Left lung (tissue), 10 donors: ENCODE data around the gene CNOT9. TPM values are rescaled to one million over a fixed set of nuclear protein-coding genes. Genes with fewer than 3 reads are reported as not detected.
A peak's percentile ranks its signal among the peaks of the same experiment; 100 is the strongest.

ENCODE experiments used
- ATAC-seq: fragments of 200-7000 bp; cut with Tn5 transposase; one replicate; pipeline ENCODE4 v1.9.1; 2020; ENCODE audit warnings: moderate library complexity
- DNase-seq, 4 donors: peaks; one replicate each; pipeline ENCODE4 v3.0.0-alpha.2; 2013 to 2020
- H3K27ac ChIP-seq, 2 donors: fragments of 200-600 bp; sonication (generic) in 1 of 2; one replicate each; pipeline versions ENCODE4 v1.5.0 to v1.8.0; 2020 to 2021
- H3K27me3 ChIP-seq, 2 donors: fragments of 200-600 bp; sonication (generic) in 1 of 2; one replicate each; pipeline versions ENCODE4 v1.5.0 to v1.8.0; 2020 to 2021
- H3K36me3 ChIP-seq, 2 donors: fragments of 200-600 bp; sonication (generic) in 1 of 2; one replicate each; pipeline versions ENCODE4 v1.5.0 to v1.8.0; 2020 to 2021
- H3K4me1 ChIP-seq, 2 donors: fragments of 200-600 bp; one replicate each; pipeline ENCODE4 v1.8.0; 2021
- H3K4me3 ChIP-seq, 2 donors: fragments of 200-600 bp; sonication (generic) in 1 of 2; one replicate each; pipeline versions ENCODE4 v1.5.0 to v1.8.0; 2020 to 2021; ENCODE audit warnings: mild to moderate bottlenecking in 1 of 2
- H3K9me3 ChIP-seq, 2 donors: fragments of 200-600 bp; sonication (generic) in 1 of 2; one replicate each; pipeline versions ENCODE4 v1.5.0 to v1.8.0; 2020 to 2021
- intact Hi-C, 2 donors: fragments of 100-400 bp; cut with DNase I; formaldehyde crosslinking; loops; one replicate each; pipeline versions ENCODE4 v1.11.2 to v1.14.2; 2022
- polyA plus RNA-seq, 6 donors: library from polyadenylated mRNA; unstranded; fragments of 120-200 nt; gene quantifications; one replicate each; pipeline ENCODE4 v1.2.1, GENCODE V29; 2013; ENCODE audit not compliant: insufficient read length in 6 of 6
- total RNA-seq, 2 donors: library from RNA; stranded (reverse); fragmentation: NEBNext Ultra II Directional; extraction: Animal tissue kit (Norgen Biotek cat#: 25700); gene quantifications; one replicate each; pipeline ENCODE4 v1.2.1, GENCODE V29; 2021
- TF ChIP-seq, protein P1 (sequence below), 2 donors: fragments of 200-600 bp; sonication (generic) in 1 of 2; IDR thresholded peaks; one replicate each; pipeline versions ENCODE4 v1.5.0 to v1.8.0; 2021; ENCODE audit warnings: antibody characterized with exemption in 2 of 2
- donor health status: DM: no; HTN: yes; CAD: no.
- donor health status: DM: no; HTN: no; CAD: no.

Gene CNOT9
- total and polyA plus RNA-seq, 8 donors = 33.8 to 69.1 (median 55.4) TPM

DNA sequence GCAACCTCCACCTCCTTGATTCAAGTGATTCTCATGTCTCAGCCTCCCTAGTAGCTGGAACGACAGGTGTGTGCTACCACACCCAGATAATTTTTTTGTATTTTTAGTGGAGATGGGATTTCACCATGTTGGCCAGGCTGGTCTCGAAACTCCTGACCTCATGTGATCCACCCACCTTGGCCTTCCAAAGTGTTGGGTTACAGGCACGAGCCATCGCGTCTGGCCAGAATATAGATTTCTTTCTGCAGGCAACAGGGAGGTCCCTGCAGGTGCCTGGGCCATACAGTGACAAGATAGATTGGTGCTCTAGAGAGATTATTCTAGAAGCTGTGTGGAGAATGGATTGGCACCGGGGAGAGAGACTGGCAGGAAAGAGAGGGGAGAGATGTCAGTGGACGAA lies 52.4 kb downstream of the CNOT9 start:
- Histone ChIP-seq H3K9me3 (no peaks in the 10 kb centered on the region), H3K27ac (no peak overlapping the region), H3K4me3 (no peak overlapping the region), H3K4me1 (peaks cover 3 to 4% of the 10 kb centered on the region in 2 donors), H3K36me3 (no peaks in the 10 kb centered on the region), H3K27me3 (no peaks in the 10 kb centered on the region)
- ATAC-seq (no peak), DNase-seq (no peak)
- intact Hi-C loops = no loop called here
- TF ChIP-seq, protein P1, sequence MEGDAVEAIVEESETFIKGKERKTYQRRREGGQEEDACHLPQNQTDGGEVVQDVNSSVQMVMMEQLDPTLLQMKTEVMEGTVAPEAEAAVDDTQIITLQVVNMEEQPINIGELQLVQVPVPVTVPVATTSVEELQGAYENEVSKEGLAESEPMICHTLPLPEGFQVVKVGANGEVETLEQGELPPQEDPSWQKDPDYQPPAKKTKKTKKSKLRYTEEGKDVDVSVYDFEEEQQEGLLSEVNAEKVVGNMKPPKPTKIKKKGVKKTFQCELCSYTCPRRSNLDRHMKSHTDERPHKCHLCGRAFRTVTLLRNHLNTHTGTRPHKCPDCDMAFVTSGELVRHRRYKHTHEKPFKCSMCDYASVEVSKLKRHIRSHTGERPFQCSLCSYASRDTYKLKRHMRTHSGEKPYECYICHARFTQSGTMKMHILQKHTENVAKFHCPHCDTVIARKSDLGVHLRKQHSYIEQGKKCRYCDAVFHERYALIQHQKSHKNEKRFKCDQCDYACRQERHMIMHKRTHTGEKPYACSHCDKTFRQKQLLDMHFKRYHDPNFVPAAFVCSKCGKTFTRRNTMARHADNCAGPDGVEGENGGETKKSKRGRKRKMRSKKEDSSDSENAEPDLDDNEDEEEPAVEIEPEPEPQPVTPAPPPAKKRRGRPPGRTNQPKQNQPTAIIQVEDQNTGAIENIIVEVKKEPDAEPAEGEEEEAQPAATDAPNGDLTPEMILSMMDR (IDR thresholded peaks at IDR 0.05) = no peak

DNA sequence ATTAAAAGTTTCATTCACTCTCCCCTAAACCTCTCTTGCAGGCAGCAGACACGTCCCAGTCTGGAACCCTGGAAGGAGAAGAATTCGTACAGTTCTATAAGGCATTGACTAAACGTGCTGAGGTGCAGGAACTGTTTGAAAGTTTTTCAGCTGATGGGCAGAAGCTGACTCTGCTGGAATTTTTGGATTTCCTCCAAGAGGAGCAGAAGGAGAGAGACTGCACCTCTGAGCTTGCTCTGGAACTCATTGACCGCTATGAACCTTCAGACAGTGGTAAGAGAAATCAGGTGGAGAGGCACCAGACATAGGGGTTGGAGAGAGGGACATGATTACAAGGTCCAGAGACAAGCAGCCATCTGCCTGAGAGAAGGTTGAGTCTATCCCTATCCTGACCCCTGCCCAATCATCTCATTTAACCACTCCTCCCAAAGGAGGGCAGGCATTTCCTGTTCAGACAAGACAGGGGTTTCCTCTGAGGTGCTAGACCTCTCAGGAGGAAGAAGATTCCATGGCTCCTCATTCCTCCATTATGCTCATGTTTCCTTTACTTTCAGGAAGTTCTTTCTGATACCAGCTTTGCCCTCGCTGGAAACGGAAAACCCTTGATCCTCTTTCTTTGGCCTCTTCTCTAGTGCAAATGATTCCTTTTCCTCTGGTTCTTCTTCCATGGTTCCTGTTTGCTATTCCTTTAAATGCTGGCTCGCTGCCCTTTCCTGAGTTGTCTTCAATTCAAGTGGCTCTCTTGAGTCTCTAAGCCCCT lies 54.1 kb downstream of the CNOT9 start:
- no peaks in the 10 kb centered on the region for H3K36me3 ChIP-seq
- H3K4me3 ChIP-seq = no peak overlapping the region
- peak overlapping the region in 1 of 2 donors; percentile 2 for H3K27ac ChIP-seq
- peaks cover 3 to 4% of the 10 kb centered on the region in 2 donors for H3K4me1 ChIP-seq
- H3K27me3 ChIP-seq = no peaks in the 10 kb centered on the region
- DNase-seq (no peak), ATAC-seq (no peak)
- TF ChIP-seq, protein P1 (IDR thresholded peaks at IDR 0.05) = no peak
- intact Hi-C loops = no loop called here
- H3K9me3 ChIP-seq = no peaks in the 10 kb centered on the region

DNA sequence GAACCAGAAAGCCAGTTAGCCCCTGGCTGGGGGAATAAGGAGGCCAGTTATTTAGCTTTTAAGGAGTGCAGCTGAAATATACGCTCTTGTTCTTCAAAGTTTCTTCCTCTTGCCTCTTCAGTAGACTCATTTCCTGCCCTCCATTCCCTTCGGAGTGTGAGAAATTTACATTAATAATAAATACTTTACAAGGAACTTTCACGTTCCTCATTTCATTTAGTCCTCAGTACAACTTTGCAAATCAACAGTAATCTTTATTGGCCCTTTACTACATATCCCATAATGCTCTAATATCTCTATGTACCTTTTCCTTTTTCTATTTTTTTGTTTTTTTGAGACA lies 54.7 kb downstream of the CNOT9 start:
- Histone ChIP-seq H3K9me3 (no peaks in the 10 kb centered on the region), H3K36me3 (no peaks in the 10 kb centered on the region), H3K4me1 (peaks cover 3 to 4% of the 10 kb centered on the region in 2 donors), H3K27me3 (no peaks in the 10 kb centered on the region), H3K27ac (peak overlapping the region in 1 of 2 donors; percentile 2), H3K4me3 (no peak overlapping the region)
- DNase-seq = no peak
- ATAC-seq = no peak
- TF ChIP-seq, protein P1 (IDR thresholded peaks at IDR 0.05) = no peak
- intact Hi-C loops = no loop called here

DNA sequence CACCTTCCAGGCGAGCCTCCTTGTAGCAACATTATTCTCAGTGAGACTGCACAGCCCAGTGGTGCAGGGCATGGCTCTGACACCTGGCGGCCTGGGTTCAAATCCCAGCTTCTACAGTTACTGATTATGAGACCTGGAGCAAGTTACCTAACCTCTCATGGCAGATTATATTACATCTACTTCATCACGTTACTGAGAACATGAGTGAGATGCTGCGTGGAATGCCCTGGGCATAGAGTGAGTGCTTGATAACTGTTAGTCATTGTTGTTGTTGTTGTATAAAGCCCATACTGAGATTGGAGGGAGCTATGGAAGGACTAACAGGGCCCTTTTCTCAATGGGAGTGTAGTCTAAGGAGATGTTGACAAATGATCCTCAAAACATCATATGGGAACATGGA lies 57.7 kb downstream of the CNOT9 start:
- TF ChIP-seq, protein P1 (IDR thresholded peaks at IDR 0.05) = no peak

DNA sequence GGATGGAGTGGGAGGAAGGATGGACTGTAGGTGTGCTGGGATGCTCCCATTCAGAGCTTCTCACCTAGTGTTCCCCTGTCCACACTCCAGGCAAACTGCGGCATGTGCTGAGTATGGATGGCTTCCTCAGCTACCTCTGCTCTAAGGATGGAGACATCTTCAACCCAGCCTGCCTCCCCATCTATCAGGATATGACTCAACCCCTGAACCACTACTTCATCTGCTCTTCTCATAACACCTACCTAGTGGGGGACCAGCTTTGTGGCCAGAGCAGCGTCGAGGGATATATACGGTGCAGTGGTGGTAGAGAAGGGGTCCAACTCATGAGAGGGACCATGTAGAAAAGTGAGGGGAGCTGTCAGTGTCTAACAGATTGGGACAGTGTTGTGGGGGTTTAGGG lies 59.3 kb downstream of the CNOT9 start:
- Histone ChIP-seq H3K9me3 (no peaks in the 10 kb centered on the region), H3K4me1 (no peaks in the 10 kb centered on the region), H3K36me3 (peaks cover 0 to 1% of the 10 kb centered on the region in 2 donors), H3K27me3 (no peaks in the 10 kb centered on the region), H3K4me3 (no peak overlapping the region), H3K27ac (no peak overlapping the region)
- ATAC-seq (no peak), DNase-seq (no peak)
- TF ChIP-seq, protein P1 (IDR thresholded peaks at IDR 0.05) = no peak
- intact Hi-C loops = no loop called here

More for the DNA sequence above, 57.7 kb downstream of the CNOT9 start:
- H3K4me1 ChIP-seq = peaks cover 3 to 4% of the 10 kb centered on the region in 2 donors
- no peak overlapping the region for H3K4me3 ChIP-seq
- H3K27ac ChIP-seq = no peak overlapping the region
- no peaks in the 10 kb centered on the region for H3K9me3 ChIP-seq
- no peak for ATAC-seq
- no peaks in the 10 kb centered on the region for H3K27me3 ChIP-seq
- intact Hi-C loops = no loop called here
- DNase-seq = no peak
- no peaks in the 10 kb centered on the region for H3K36me3 ChIP-seq
